Neural progenitor cell (in vitro differentiated cells): ENCODE data around the gene MYO16.

Source experiments
- CTCF ChIP-seq: fragments of 200-600 bp; sonication (generic); IDR thresholded peaks from 2 replicates; pipeline ENCODE4 v1.5.1; 2017; ENCODE audit warnings: antibody characterized with exemption, mild to moderate bottlenecking
- EZH2 ChIP-seq: fragments of 200-600 bp; sonication (generic); IDR thresholded peaks from 2 replicates; pipeline ENCODE4 v1.6.1; 2017; ENCODE audit warnings: antibody characterized with exemption, mild to moderate bottlenecking, moderate library complexity
- EZH2phosphoT487 ChIP-seq: fragments of 200-600 bp; sonication (generic); IDR thresholded peaks from 2 replicates; pipeline ENCODE4 v1.6.1; 2017; ENCODE audit warnings: antibody characterized with exemption

GRCh38 chr13:109144693-109145437, 515.5 kb downstream of the MYO16 start:
- no peak for TF ChIP-seq CTCF
- no peak for TF ChIP-seq EZH2
- no peak for TF ChIP-seq EZH2phosphoT487
